OCI-LY3 (cell line): ENCODE results near the gene AIFM1.

Experiments used
- H2AFZ ChIP-seq: fragments of 200-600, 300-600 bp; shearing (Covaris generic); 2 replicates; pipeline ENCODE4 v1.6.0; 2014; ENCODE audit warnings: antibody characterized with exemption, low read depth, low read length
- H3K27ac ChIP-seq: fragments of 200-600, 300-600 bp; sonication (generic); 2 replicates; pipeline ENCODE4 v1.5.1; 2014; ENCODE audit warnings: mild to moderate bottlenecking, low read length, moderate library complexity, mixed read lengths
- H3K27me3 ChIP-seq: fragments of 200-600, 300-600 bp; sonication (generic); 2 replicates; pipeline ENCODE4 v1.6.1; 2014; ENCODE audit warnings: low read depth, low read length, mixed read lengths
- H3K36me3 ChIP-seq: fragments of 200-600, 300-600 bp; sonication (generic); replicated peaks from 2 replicates; pipeline ENCODE3; 2014; ENCODE audit warnings: low read depth, low read length, mixed read lengths
- H3K4me1 ChIP-seq: fragments of 300-600, 200-600 bp; sonication (generic); 2 replicates; pipeline ENCODE4 v1.6.1; 2014; ENCODE audit warnings: low read length, mixed read lengths
- H3K4me2 ChIP-seq: fragments of 200-600, 300-600 bp; sonication (generic); 2 replicates; pipeline ENCODE4 v1.6.1; 2014; ENCODE audit warnings: low read length, mixed read lengths
- H3K4me3 ChIP-seq: fragments of 300-600, 200-600 bp; sonication (generic); 2 replicates; pipeline ENCODE4 v1.5.1; 2014; ENCODE audit warnings: antibody characterized with exemption, mild to moderate bottlenecking, low read length, moderate library complexity
- H3K79me2 ChIP-seq: fragments of 300-600, 200-600 bp; shearing (Covaris generic); 2 replicates; pipeline ENCODE4 v1.6.1; 2014; ENCODE audit warnings: mild to moderate bottlenecking, low read length, mixed read lengths
- H3K9ac ChIP-seq: fragments of 300-600, 200-600 bp; shearing (Covaris generic); 2 replicates; pipeline ENCODE4 v1.6.0; 2014; ENCODE audit warnings: mild to moderate bottlenecking, low read length, moderate library complexity
- H3K9me3 ChIP-seq: fragments of 200-600, 300-600 bp; shearing (Covaris generic); 2 replicates; pipeline ENCODE4 v1.6.1; 2014; ENCODE audit warnings: low read length, mixed read lengths; ENCODE audit not compliant: insufficient read depth
- H4K20me1 ChIP-seq: fragments of 200-600, 300-600 bp; sonication (generic); 2 replicates; pipeline ENCODE4 v1.6.1; 2016; ENCODE audit warnings: low read length, mixed read lengths; ENCODE audit not compliant: insufficient read depth
- CTCF ChIP-seq: fragments of 200-600, 300-600 bp; sonication (generic); IDR thresholded peaks from 2 replicates; pipeline ENCODE4 v1.5.1; 2014; ENCODE audit warnings: antibody characterized with exemption, low read length, low read depth
- EZH2phosphoT487 ChIP-seq: fragments of 200-600 bp; shearing (Covaris generic); IDR thresholded peaks from 2 replicates; pipeline ENCODE4 v1.6.1; 2018; ENCODE audit warnings: antibody characterized with exemption, mixed run types, low read depth

Gene AIFM1

GRCh38 chrX:130084631-130085237, 80.9 kb downstream of the AIFM1 start:
- H3K4me3 ChIP-seq, result peak overlapping the region; percentile 69

DNA sequence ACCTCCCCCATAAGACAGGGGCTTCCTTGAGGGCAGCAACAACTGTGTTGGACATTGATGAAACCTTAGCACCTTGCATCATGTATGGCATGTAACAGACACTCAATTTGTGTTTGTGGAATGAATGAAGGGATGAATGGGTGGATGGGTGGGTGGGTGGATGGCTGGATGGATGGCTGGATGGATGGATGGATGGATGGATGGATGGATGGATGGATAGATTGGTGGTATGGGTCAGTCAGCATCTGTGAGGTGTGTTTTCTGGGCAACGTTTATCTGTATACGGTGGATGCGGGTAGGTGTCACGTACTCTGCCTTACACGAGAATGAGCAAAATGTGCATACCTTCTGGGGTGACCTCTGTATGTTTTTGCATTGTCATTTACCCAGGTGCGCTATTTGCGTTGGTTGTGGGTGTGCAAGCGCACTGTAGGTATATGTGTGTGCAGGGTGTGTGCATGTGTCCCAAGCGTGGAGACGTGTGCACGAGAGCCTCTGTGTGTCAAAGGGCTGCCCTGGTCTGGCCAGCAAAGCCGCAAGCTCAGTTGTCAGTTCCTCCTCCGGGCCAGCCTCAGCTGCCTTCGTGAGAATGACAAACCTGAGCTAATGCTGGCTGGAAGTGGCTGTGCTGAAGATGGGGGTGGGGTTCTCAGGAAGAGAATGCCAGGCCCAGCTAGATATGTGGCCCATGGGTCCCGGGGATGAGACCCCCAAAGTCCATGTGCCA, 81.8 kb downstream of the AIFM1 start:
- Histone ChIP-seq H3K9ac (peak overlapping the region; percentile 94), H3K36me3 (peaks cover 8% of the 10 kb centered on the region), H4K20me1 (no peaks in the 10 kb centered on the region; the same call in 1 of the 2 replicates), H3K79me2 (peaks cover 89% of the 10 kb centered on the region), H3K4me3 (peak overlapping the region; percentile 69), H2AFZ (no peak overlapping the region), H3K9me3 (no peaks in the 10 kb centered on the region), H3K27ac (peak overlapping the region; percentile 100), H3K27me3 (no peaks in the 10 kb centered on the region), H3K4me1 (peaks cover 78% of the 10 kb centered on the region), H3K4me2 (peak overlapping the region; percentile 92)
- TF ChIP-seq CTCF, result no peak
- TF ChIP-seq EZH2phosphoT487, result no peak

More at GRCh38 chrX:130084631-130085237, 80.9 kb downstream of the AIFM1 start:
- peaks cover 86% of the 10 kb centered on the region for H3K4me1 ChIP-seq
- peaks cover 5% of the 10 kb centered on the region for H3K36me3 ChIP-seq
- no peak overlapping the region for H2AFZ ChIP-seq
- TF ChIP-seq CTCF, result no peak
- TF ChIP-seq EZH2phosphoT487, result no peak
- H3K9me3 ChIP-seq, result no peaks in the 10 kb centered on the region
- peaks cover 90% of the 10 kb centered on the region for H3K79me2 ChIP-seq
- peak overlapping the region; percentile 94 for H3K9ac ChIP-seq
- no peaks in the 10 kb centered on the region for H3K27me3 ChIP-seq
- H3K27ac ChIP-seq, result peak overlapping the region; percentile 100
- H3K4me2 ChIP-seq, result peak overlapping the region; percentile 92
- H4K20me1 ChIP-seq, result peaks cover 3% of the 10 kb centered on the region; the same call in 1 of the 2 replicates

GRCh38 chrX:130083107-130083490, 82.5 kb downstream of the AIFM1 start:
- peaks cover 71% of the 10 kb centered on the region for H3K4me1 ChIP-seq

More at GRCh38 chrX:130083107-130083490, 82.5 kb downstream of the AIFM1 start:
- Histone ChIP-seq H3K9ac (peak overlapping the region; percentile 94), H3K27ac (peak overlapping the region; percentile 100), H3K27me3 (no peaks in the 10 kb centered on the region), H3K4me3 (peak overlapping the region; percentile 69), H3K36me3 (peaks cover 8% of the 10 kb centered on the region), H2AFZ (no peak overlapping the region), H3K79me2 (peaks cover 84% of the 10 kb centered on the region), H3K9me3 (no peaks in the 10 kb centered on the region), H4K20me1 (no peaks in the 10 kb centered on the region; the same call in 1 of the 2 replicates), H3K4me2 (peak overlapping the region; percentile 92)
- no peak for TF ChIP-seq EZH2phosphoT487
- TF ChIP-seq CTCF, result no peak
